ENCODE results near the gene ACSF3.

The ACSF3 gene

GRCh38 chr16:89146211-89147005, 52.8 kb downstream of the ACSF3 start:
- no peak for DNase-seq

GRCh38 chr16:89147085-89147817, 53.6 kb downstream of the ACSF3 start:
- no peak for DNase-seq

- DNase-seq: peak; percentile 38
Observed at GRCh38 chr16:89149386-89149785, 55.7 kb downstream of the ACSF3 start.

DNA sequence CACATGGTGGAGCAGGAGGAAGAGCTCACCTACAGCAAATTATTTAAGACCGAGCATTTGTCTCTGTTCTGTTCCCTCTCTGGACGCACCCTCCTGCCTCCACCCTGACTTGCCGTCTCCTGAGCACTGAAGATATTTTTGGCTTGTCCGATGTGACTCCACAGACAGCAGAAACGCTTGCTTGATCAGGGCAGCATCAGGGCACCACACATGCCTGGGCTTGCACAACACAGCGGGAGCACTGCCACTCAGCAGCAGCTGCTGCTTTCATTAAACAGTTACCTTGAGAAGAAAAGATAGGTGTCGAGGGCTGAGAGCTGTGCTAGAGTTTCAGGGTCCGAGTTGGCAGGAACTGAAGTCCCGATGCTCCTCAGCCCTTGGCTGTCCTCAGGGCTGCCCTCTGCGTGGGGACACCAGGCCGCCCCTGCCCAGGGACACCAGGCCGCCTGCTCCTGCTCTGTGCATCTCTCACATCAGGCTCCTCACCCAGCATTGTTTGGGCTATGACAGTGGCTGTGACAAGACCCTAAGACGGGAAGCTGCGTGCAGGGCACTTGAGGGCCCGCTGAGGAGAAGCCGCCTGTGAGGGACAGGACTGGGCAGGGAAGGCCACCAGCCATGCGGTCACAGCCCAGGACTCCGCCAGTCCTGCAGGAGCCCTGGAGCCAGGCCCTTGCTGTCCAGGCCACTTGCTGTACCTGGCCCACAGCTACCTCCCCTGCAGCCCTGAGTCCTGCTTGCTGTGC, 56.6 kb downstream of the ACSF3 start:
- DNase-seq: no peak

- DNase-seq: no peak
Observed at GRCh38 chr16:89150981-89151380, 57.3 kb downstream of the ACSF3 start.

- no peak for DNase-seq
Observed at GRCh38 chr16:89152831-89153700, 59.4 kb downstream of the ACSF3 start.

DNA sequence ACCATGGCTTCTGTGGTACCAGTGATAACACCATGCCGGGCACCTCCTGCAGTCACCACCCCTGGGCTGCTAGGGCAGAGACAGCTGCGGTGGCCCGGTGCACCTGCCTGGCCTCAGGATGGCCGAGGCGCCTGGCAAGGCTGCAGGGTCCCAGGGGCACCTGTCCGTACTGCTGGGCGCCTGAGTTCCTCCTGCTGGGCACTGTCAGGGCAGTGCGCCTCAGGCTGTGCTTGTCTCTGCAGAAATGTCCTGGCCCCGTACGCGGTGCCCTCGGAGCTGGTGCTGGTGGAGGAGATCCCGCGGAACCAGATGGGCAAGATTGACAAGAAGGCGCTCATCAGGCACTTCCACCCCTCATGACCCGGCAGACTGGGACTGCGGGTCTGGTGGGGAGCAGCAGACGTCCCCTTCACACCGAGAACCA, 60.2 kb downstream of the ACSF3 start:
- peak; percentile 64 for DNase-seq

- DNase-seq: peak; percentile 28
Observed at GRCh38 chr16:89154390-89155183, 60.9 kb downstream of the ACSF3 start.

- DNase-seq: no peak
Observed at GRCh38 chr16:89155184-89155679, 61.6 kb downstream of the ACSF3 start.

- no peak for DNase-seq
Observed at GRCh38 chr16:89155851-89156739, 62.4 kb downstream of the ACSF3 start.

DNA sequence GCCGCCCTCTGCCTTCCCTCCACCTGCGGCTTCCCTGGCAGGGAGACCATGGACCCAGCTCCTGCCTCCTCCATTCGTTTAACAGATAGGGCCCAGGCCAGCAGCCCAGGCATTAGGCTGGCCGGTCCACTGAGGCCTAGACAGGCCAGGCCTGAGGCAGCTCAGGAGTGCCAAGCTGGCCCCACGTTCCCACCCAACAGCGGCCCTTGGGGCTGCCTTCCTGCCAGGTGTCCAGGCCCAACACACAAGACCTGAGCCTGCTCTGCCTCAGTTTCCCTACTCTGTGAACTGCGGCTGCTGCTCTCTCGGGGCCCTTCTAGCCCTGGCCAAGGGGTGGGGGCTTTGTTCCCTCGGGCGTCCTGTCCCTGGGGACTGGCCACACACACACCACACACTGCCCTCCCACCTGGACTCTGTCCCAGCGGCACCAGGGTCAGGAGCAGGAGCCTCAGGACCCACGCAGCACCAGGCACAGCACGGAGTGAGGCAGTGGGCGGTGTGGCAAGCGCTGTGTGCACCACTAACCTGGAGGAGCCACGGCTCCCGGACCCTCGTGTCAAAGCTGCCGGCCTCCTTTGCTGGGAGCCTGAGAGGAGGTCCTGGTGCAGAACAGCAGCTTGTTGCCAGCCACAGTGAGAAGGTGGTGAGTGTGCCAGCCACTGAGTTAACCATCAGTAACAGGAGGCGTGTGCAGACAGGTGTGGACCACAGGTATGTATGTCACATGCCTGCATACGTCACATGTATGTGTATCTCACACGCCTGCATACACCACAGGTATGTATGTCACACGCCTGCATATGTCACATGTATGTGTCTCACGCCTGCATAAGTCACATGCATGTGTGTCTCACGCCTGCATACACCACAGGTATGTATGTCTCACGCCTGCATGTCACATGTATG, 63.3 kb downstream of the ACSF3 start:
- DNase-seq: no peak

- no peak for DNase-seq
Observed at GRCh38 chr16:89157778-89158177, 64.1 kb downstream of the ACSF3 start.

DNA sequence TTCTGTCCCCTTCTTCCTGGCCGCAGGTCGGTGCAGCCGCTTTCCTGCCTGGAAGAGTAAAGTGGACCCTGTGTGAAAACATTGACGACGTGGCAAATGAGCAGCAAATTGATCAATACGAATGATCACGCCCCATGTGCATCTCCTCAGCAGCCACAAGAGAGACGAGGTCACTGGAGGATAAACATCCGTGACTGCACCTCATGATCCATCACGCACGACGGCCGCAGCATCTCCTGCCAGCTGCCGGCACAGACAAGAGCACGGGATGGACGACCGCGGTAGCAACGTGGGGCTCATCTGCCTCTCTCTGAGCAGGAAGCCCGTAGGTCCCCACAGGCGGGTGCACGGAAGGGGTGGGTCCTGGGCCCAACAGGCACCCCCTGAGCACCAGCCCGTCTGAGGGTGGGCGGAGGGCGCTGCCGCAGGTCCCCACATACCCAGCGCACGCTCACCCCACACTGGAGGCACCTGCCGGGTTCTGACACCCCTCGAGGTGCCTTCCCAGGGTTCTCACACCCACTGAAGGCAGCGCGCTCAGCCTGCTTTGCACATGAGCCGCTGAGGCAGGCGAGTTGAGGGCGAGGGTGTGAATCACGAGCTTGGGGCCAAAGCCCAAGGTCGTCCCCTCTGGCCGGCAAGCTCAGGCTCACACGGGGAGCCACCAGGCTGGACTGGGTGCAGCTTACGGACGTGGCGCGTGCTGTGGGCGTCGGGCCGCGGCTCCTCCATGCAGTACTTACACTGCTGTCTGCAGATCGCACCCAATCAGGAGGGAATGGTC, 65.6 kb downstream of the ACSF3 start:
- DNase-seq: peak; percentile 25

DNA sequence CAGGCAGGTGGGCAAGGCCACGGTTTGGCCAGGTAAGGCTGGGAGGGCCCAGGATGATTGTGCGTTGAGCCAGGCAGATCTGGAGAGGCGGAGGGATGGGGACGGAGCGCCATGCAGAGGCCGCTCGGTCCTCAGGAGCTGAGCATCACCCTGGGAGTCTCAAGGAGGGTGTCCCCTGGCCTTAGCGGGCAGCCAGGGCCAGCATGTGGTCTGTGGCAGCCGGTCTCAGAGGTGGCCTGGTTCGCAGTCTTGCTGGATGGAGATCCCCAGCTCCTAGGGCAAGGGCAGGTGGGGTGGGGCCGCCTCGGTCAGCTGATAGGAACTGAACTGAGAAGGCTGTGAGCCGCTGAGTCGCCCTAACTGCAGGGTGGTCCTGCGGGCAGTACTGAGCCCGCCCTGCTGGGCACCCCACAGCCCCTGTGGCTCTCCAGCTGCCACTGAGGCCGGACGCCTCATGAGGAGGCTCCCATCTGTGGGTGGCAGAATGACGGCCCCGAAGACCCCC, 66.2 kb downstream of the ACSF3 start:
- DNase-seq: no peak

DNA sequence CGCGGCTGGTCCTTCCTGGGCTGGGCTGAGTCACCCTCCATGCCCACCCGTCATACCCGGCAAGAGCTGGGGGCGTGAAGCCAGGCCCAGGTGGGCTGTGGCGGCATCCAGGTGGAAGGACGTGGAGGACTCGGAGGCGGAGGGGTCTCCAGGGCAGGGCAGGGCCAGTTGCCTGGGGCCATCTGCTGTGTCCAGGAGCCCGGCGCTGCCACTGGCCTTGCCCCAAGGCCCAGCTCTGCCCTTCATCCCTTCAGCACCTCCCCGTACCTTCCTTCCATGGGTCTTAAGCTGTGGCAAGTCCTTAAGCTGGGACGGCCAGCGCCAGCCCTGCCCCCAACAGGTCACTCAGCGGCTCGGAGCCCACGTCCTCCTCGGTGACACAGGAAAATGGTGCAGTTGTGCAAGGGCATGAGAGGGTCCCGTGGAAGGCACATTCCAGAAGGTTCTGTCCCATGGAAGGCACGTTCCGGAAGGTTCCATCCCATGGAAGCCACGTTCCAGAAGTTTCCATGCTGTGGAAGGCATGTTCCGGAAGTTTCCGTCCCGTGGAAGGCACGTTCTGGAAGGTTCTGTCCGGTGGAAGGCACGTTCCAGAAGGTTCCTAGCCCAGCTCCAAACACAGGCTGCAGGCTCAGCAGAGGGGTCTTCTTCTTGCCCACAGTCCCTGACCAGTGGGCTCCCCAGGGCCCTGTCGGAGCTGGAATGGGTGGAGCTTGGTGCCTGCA, 67.5 kb downstream of the ACSF3 start:
- DNase-seq: no peak

GRCh38 chr16:89161763-89162713, 68.4 kb downstream of the ACSF3 start:
- DNase-seq: no peak

Data from DMS53 (cell line).